Astrocyte of the hippocampus (primary cell): ENCODE measurements around the gene VWDE.

Experiments
- DNase-seq: peaks from one replicate; pipeline ENCODE4 v3.0.0; 2011; ENCODE audit warnings: low read depth, low spot score

Gene VWDE

DNA sequence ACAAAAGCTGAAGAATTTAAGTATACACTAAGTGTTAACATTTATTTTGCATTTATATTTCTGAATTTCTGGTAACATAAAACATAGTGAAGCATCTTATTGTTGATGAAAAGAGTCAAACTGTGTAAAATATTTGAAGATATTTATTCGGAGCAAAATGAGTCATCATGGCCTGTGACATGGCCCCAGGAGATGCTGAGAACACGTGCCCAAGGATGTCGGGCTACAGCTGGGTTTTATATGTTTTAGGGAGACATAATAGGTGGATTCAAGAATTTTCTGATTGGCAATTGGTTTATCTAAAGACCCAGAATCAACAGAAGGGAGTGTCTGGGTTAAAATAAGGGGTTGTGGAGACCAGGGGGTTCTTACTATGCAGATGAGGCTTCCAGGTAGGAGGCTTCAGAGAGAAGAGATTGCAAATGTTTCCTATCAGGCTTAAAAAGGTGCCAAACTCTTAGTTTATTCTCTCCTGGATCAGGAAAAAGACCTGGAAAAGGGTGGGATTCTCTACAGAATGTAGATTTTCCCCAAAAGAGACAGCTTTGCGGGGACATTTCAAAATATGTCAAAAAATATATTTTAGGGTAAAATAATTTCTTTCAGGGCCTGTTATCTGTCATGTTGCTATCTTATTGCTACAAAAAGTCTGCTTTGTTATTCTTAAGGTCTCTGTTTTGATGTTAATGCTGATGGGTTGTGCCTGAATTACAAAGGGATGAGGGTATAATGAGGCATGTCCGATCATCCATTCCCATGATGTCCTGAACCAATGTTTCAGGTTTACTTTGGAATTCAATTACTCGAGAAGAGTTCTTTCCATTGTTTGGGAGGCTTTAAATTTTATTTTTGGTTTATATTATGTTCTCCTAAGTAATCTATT is 74.5 kb downstream of the VWDE start:
- DNase-seq: no peak

DNA sequence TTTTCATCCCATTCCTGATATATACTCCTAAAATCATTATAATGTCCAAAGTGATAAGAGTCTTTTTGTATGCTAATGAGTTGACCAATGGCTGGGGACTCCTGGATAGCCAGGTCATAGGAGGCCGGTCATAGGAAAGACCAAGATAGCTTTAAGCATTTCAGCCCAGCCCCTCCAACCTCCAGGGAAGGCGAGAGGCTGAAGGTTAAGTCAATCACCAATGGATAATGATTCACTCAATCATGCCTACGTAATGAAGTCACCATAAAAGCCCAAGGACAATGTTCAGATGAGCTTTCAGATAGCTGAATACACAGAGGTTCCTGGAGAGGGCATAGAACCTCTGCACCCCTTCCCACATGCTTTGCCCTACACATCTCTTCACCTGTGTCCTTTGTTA is 75.7 kb downstream of the VWDE start:
- DNase-seq: no peak

DNA sequence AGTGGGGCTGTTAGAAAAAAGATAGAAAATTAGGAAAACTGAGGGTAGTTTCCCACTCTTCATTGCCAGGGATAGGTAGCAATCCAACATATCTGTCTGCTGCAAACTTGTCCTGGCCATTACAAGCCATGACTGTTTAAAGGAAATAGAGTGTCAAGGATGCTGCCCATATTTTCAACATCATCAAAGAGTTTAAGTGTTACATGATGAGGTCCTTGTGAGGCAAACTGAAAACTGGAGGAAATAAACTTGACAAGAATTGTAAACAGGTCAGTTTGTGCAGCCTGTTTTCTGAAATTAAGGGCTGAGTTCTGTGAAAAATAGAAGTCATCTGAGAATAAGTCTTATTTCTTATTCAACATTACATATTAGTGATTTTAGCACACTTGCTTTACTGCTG is 78.0 kb downstream of the VWDE start:
- DNase-seq: no peak

DNA sequence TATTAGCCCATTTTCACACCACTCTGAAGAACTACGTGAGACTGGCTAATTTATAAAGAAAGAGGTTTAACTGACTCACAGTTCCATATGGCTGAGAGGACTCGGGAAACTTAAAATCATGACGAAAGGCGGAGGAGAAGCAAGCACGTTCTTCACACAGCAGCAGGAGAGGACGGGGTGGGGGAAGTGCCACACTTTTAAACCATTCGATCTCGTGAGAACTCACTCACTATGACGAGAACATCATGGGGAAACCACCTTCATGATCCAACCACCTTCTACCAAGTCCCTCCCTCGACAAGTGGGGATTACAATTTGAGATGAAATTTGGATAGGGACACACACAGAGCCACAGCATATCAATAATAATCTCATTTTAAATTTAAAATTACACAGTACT is 80.2 kb downstream of the VWDE start:
- DNase-seq: no peak

GRCh38 chr7:12322903-12323300 is 80.8 kb downstream of the VWDE start:
- DNase-seq: peak; percentile 34

DNA sequence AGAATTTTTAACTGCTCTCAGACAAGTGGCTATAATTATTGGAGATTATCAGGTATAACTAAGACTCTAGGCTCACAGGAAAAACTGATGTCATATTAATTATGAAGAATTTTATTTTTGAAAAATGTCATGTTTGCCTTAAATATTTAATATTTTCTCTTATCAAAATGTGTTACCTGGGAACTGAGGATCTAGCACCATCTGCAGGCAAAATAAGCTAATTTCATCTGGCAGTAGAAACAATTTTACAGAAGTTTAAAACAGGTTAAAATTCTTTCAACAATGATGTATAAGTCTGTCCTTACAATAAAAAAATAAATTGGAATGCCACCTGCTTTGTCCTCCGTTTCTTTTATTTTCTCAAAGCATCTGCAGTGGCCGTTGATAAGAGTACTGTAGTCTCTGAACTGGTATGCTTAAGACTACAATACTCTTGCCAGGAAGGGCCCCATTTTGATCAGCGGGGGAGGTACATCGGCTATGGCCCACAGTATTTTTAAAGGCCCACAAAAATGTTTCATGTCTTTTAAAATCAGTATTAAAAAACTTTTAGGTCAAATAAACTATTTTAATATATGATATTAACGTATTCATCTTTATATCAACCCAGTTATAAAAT is 81.3 kb downstream of the VWDE start:
- peak; percentile 41 for DNase-seq

- no peak for DNase-seq
Observed at GRCh38 chr7:12320987-12321647, 82.5 kb downstream of the VWDE start.

DNA sequence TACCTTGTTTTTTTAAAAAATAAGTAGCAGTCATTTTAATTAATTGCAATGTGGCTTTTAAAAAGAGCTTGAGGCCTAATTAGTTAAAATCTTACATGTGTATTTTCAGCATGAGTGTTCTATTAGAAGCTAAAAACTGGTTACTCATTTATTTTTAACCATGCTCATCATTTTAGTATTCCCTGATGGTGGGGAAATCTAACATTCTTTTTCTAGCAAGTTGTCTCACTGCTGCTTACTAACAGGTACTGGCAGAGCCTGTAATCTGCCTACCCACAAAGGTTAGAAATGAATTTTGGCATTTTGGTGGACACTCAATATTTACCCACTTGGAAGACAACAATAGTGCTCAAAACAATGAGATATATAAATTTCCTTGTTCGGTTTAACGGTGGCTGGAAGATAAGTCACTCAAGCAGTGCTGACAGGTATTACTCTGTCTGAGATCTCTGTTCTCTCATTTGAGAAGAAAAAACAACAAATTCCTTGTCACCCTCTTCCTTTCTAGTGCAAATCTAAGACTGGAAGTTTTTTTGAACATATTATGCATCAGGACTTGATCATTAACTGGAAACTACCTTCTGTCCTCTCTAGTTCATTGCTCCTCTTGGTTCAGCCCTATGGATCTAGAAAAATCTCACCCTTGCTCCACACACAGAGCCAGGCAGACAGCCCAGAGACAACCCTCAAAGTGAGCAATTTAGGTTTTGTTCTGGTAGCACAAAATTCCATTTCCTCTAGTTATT is 83.3 kb downstream of the VWDE start:
- no peak for DNase-seq

DNA sequence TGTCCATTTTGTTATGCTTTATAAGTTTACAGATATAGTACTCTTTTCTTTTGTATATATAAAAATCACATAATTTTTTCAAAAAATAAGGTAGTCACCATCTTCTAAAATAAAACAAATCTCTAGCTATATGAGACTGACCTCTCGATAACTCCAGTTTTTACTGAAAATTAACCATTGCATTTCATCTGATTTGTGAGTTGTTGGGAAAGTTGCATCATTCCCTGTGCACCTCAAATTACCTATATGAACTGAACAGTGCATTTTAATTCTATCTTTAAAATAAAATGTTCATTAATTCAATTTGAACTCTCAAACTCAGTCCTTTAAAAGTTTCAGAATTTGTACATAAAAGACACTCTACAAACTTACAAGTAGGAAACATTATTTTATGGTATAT is 86.0 kb downstream of the VWDE start:
- DNase-seq: no peak

DNA sequence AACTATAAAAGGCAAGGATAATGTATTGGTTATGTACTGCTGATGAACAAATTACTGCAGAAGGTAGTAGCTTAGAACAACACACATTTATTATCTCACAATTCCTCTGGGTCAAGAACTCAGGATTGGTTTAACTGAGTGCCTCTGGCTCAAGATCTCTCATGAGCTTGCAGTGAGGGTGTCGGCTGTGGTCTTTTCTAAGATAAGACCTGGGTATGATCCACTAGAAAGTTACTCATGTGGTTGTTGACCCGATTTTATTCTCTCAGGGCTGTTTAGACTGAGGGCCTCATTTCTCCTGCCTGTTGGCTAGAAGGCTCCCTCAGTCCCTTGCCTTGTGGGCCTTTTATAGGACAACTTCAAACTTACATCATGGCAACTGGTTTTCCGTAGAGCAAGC is 86.7 kb downstream of the VWDE start:
- no peak for DNase-seq

DNA sequence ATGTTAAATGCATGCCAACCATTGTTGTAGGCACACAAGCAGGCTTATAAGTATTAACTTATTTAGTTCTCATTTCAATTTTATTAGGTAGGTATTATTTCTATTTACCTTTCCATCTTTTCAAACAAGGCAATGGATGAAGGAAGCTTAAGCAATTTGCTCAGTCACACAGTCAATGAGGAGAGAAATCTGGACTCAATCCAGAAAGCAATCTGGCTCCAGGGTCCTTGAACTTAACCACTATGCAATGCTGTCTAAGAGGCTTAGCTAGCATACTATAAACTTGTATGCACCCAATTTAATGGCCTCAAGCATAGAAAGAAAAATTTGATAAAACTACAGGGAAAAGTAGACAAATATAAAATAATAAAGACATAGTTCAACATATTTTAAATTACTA is 88.6 kb downstream of the VWDE start:
- peak; percentile 50 for DNase-seq

DNA sequence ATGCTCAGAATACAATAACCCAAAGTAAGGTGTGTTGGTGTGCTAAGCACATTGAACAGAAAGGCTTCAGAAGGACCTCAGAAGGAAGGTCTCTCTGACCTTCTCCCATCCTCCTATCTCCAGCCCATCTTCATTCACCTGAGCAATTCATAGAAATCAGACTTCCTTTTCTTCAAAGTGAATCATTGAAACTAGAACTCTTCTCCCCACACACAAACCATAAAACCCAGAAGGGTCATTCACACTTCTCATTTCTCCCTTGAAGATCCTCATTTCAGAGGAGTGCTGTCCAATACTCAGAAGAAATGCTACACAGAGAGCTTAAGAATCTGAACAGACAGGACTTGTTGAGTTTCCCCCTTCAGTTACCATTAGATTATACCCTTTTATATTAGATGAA is 89.5 kb downstream of the VWDE start:
- DNase-seq: no peak

GRCh38 chr7:12305502-12305901 is 98.2 kb downstream of the VWDE start:
- no peak for DNase-seq

DNA sequence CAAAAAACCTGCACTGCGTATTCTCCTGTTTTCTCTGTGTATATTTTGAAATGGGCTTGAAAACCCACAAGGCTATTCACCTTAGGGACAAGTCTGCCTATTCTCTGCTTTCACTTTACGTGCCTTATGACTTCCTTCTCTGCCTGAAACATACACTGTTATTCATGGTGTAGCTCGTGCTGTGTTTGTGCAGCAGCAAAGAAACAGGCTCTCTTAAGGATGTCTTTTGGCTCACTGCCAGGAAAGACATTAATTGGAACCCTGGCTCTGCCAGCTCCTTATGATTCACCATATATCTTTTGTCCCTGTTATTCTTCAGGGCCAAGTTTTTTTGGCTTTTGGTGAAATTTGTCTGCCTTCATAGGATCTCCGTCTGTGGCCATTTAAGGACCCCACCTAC is 100.2 kb downstream of the VWDE start:
- DNase-seq: peak; percentile 41

DNA sequence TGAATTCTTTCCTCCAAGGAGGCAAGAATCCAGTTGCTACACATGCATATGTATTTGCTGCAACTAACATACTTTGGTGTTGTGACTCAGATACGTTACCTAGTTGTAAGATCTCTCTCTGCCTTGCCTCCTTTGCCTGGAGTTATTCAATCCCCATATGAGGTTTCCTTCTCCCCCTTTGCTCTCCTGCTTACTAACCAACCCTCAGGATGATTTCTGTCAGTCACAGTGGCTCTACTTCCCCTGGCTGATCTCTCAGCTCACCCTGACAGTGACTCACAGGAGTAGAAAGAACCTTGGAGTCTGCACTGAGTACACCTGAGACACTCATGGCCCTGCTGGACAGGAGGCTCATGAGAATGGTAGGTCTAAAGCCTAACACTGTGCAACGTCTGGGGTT is 100.6 kb downstream of the VWDE start:
- peak; percentile 29 for DNase-seq

- DNase-seq: no peak
Observed at GRCh38 chr7:12300415-12300814, 103.2 kb downstream of the VWDE start.

- no peak for DNase-seq
Observed at GRCh38 chr7:12299367-12299766, 104.3 kb downstream of the VWDE start.

- DNase-seq: no peak
Observed at GRCh38 chr7:12297283-12298108, 106.2 kb downstream of the VWDE start.

DNA sequence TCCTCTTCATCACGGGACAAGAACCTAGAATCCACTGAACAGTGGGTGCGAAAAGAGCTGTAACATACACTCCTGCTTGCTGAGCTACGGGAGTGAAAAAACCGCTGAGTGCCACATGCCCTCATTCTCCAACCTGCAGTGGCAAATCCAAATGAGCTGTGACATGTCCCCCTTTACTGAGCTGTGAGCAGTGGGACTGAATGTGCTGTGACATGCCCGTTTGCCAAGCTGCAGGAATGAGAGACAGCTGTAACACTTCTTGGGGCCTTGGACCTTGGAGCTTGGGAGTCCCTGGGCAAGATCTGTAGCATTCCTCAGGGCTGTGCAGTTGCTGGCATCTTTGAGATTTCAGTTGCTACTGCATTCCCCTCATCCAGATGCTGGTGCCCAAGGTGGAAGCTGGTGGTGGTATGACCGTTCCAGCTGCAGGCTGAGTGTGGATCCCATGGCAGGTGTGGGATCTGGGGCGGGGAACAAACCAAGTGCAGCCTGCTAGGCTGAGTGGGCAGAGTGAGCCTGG is 107.6 kb downstream of the VWDE start:
- DNase-seq: no peak

DNA sequence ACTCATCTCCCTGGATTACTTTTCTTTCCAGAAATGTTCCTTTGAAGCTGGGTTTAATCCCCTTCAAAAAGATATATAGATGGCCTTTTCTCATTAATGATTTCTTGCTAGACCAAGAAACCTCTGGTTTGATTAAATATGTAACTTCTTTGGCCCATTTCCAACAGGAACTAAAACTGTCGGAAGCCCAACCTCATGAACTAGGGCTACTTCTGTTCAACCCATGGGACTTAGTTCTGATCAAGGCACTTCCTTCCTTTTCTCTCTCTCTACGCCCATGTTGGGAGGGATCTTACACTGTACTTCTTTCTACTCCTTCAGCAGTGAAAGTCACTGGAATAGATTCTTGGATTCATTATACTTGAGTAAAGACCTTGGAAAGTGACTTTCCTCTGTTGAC is 109.0 kb downstream of the VWDE start:
- DNase-seq: no peak

GRCh38 chr7:12291870-12292269 is 111.8 kb downstream of the VWDE start:
- DNase-seq: no peak
